NCI-H128 (cell line): Measurements from ENCODE around the gene HHIP.

Experiments
- DNase-seq: peaks from one replicate; lab custom pipeline; 2025; ENCODE audit not compliant: unreplicated experiment; lab: John Stamatoyannopoulos, UW

HHIP gene

DNA sequence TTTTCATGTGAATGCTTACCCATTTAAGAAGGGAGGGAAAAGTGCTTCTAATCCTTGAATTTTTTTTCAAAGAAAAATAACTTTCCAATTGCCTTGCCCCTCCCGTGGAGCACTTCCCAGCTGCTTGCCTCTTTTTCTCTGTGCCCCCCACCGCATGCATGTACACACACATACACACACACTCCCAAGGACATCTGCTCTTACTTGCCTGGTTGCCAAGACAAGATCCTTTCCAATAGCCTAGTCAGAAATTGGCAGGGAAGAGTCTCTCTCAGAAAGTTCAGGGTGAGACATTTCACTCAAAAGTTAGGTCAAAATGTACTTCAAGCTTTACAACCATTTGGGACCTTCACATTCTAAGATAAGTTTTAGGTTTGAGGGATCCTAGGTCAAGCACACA lies 10.9 kb downstream of the HHIP start:
- DNase-seq: no peak

GRCh38 chr4:144658015-144658567 lies 12.1 kb downstream of the HHIP start:
- no peak for DNase-seq

- no peak for DNase-seq
These were observed 12.9 kb downstream of the HHIP start for GRCh38 chr4:144658903-144659302.

DNA sequence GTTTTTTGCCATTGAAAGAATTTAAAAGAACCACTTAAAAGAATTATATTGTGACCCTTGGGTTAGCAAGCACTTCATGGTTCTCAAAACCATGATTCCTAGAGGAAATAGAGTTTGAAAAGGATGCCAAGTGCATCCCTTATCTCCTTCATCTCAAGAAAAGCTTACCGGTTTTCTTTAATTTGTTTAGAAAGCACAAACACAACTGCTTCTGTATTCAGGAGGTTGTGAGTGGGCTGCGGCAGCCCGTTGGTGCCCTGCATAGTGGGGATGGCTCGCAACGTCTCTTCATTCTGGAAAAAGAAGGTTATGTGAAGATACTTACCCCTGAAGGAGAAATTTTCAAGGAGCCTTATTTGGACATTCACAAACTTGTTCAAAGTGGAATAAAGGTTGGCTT lies 13.5 kb downstream of the HHIP start:
- no peak for DNase-seq

GRCh38 chr4:144663834-144664475 lies 18.0 kb downstream of the HHIP start:
- no peak for DNase-seq

- DNase-seq: no peak
These were observed 20.7 kb downstream of the HHIP start for GRCh38 chr4:144666539-144667175.

- DNase-seq: no peak
These were observed 21.5 kb downstream of the HHIP start for GRCh38 chr4:144667500-144667899.

DNA sequence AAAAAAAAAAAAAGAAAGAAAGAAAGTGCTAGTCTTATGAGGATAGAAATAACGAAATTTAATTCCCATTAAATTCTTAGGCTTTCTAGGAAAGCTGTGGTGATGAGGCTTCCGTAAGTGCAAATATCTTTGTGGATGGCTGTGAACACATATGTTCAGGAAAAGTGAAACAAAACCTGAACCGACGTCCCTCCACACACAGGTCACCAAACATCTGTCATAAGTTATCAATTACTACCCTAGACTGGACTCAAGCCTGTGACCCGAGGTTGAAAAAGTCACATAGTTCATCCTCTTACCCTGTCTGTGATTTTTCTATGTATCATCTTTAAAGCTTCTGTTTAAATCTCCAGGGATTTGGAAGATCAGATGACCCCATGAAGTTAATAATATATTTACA lies 24.8 kb downstream of the HHIP start:
- DNase-seq: no peak

- no peak for DNase-seq
These were observed 28.8 kb downstream of the HHIP start for GRCh38 chr4:144674711-144675110.

GRCh38 chr4:144681806-144682205 lies 35.9 kb downstream of the HHIP start:
- no peak for DNase-seq

DNA sequence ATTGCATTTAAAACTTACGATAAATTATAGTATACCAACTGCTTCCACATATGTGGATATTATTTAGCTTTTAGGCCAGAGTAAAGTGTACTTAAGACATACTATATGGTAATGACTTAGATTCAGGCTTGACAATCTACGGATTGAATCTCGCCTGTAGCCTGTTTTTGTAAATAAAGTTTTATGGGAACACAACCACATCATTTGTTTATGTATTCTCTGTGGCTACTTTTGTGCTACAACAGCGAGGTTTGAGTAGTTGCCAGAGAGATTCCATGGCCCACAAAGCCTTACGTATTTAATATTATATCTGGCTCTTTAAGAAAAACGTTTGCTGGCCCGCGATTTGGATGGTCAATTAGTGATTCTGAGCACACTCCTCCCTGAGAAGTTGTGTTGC lies 37.6 kb downstream of the HHIP start:
- DNase-seq: no peak

GRCh38 chr4:144685911-144686310 lies 40.0 kb downstream of the HHIP start:
- no peak for DNase-seq

DNA sequence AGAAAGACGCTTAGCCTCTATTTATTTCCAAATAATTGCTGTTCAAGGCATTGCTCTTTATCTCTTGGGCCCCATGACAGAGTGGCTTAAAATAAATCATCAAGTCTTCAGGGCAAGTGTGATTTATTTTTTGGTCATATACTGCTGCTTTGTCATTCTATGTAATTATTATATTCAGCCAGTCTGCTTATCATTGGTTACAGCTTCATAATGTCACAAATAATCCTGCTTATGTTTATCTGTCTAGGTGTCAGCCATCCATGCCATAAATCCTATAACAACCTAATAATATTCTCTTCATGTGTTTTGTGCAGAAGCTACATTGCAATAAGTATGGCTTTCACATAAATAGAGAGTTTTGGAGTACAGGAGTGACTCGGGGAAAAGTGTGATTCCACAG lies 41.0 kb downstream of the HHIP start:
- DNase-seq: no peak

DNA sequence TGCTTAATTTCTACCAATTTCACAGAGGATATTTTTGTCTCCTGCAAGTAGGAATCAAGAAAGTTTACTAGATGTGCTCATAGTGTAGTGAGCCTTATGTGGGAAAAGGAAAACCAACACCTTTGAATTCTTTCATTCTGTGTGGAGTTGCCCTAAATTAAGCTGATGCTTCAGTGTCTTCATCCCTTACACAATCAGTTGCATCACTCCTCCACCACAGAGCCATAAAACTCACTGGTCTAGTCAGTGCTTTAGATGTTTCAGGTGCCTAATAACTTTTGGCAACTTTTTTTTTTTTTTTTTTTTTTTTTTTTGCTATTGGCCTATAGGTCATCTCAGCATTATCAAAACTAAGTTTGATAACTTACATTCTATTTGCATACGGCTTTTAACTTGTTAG lies 41.5 kb downstream of the HHIP start:
- no peak for DNase-seq

DNA sequence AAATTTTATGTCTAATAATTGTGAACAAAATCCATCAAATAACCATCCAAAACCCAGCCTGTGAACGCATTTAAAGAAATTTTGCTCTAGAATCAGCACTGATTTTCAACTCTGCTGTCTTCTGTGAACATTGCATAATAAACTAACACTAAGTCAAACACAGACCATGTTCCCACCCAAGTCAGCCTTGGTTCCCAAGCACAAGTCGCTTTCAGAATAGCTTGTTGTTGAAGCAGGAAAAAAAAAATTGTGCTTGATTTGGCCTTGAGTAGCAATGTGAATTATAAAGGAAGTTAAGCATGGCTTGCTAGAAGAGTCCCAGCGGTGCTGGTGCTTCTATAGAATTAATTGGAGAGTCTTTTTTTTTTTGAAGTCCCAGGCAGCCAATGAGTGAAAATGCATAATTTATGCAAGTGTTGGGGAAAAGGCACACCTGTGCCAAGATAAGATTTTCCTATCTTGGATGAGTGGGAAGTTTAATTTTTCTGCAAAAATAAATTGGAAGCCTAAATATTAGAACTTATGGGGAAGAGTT lies 42.1 kb downstream of the HHIP start:
- no peak for DNase-seq

GRCh38 chr4:144689125-144689524 lies 43.2 kb downstream of the HHIP start:
- DNase-seq: no peak

DNA sequence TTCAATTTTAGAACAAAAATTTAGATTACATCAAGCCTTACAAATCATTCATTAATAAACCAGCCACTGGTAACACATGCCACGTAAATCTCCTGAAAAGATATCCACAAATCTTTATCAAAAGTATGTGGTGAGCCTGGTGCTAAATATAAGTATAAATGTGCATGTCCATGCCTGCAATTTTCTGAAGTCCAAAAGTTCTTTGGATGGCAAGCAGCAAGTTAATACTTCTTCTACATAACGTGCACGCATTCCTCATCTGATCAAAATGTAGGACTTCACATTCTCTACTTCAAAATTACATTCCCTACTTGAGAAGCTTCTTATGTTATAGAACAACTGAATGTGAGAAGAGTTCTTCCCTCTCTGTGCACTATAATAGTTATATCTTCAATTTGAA lies 49.8 kb downstream of the HHIP start:
- DNase-seq: no peak

DNA sequence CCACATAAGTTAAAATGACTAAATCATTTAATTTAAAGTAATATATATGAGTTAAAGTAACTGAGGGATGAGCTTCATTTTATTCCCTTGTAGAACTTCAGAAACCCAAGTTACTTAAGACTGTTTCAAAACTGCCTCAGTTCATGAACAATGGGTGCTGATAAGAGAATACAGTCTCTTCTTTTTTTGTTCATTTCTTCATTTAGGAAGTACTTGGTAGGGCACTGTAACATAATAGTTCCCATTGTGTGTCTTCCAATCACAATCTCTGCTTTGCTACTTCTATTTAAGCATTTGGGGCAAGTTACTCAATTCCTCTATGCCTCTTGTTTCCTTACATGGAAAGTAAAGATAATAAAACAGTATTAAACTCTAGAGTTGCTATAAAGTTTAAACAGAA lies 50.4 kb downstream of the HHIP start:
- no peak for DNase-seq

GRCh38 chr4:144699565-144699964 lies 53.6 kb downstream of the HHIP start:
- DNase-seq: no peak

GRCh38 chr4:144701683-144702233 lies 55.8 kb downstream of the HHIP start:
- DNase-seq: no peak

GRCh38 chr4:144703494-144703893 lies 57.5 kb downstream of the HHIP start:
- no peak for DNase-seq
